Esophagus muscularis mucosa (tissue), 4 donors: ENCODE data around the gene CES2. TPM values are rescaled to one million over a fixed set of nuclear protein-coding genes. Genes with fewer than 3 reads are reported as not detected.
"Not testable (repeated sequence)": the region's sequence is repeated elsewhere in the genome, so short reads cannot be mapped to it uniquely, and the experiment has no call there.

Source experiments
- DNase-seq: peaks from one replicate; pipeline ENCODE4 v3.0.0-alpha.2; 2017; ENCODE audit errors: extremely low spot score
- H3K27ac ChIP-seq, 4 donors: fragments of 200-600 bp; sonication (generic); replicated peaks in 1 of 4; 1 replicate in 3 of 4; 2 replicates in 1 of 4; pipeline ENCODE4 v1.5.1; 2016 to 2019; ENCODE audit warnings: mild to moderate bottlenecking in 1 of 4
- H3K27me3 ChIP-seq, 4 donors: fragments of 200-600 bp; sonication (generic); one replicate each; pipeline versions ENCODE4 v1.5.1 to v1.6.0; 2016 to 2019
- H3K36me3 ChIP-seq, 4 donors: fragments of 200-600 bp; sonication (generic); one replicate each; pipeline ENCODE4 v1.5.1; 2016 to 2019
- H3K4me1 ChIP-seq, 4 donors: fragments of 200-600 bp; sonication (generic); one replicate each; pipeline ENCODE4 v1.5.1; 2016 to 2019
- H3K4me3 ChIP-seq, 4 donors: fragments of 200-600 bp; sonication (generic); 1 replicate in 2 of 4; 2 replicates in 2 of 4; pipeline ENCODE4 v1.5.1; 2016 to 2019; ENCODE audit warnings: mild to moderate bottlenecking in 4 of 4, moderate library complexity in 1 of 4
- H3K9me3 ChIP-seq, 4 donors: fragments of 200-600 bp; sonication (generic); 1 replicate in 3 of 4; 2 replicates in 1 of 4; pipeline ENCODE4 v1.5.1; 2016 to 2019
- CTCF ChIP-seq, 3 experiments: fragments of 200-600 bp in 2 of 3; fragments of 450-650 bp in 1 of 3; sonication (generic) in 2 of 3; IDR thresholded peaks; one replicate each; pipeline ENCODE4 v1.5.1; 2017 to 2019; ENCODE audit warnings: antibody characterized with exemption in 3 of 3, mild to moderate bottlenecking in 2 of 3, moderate library complexity in 1 of 3
- EP300 ChIP-seq: sonication (generic); formaldehyde crosslinking; IDR thresholded peaks from one replicate; pipeline ENCODE4 v1.6.1; 2017; ENCODE audit warnings: antibody characterized with exemption
- POLR2A ChIP-seq: fragments of 450-650 bp; IDR thresholded peaks from one replicate; pipeline ENCODE4 v1.6.1; 2017; ENCODE audit warnings: antibody characterized with exemption, moderate library complexity, mild to moderate bottlenecking, low read depth
- POLR2AphosphoS5 ChIP-seq, 2 donors: sonication (generic); formaldehyde crosslinking; IDR thresholded peaks; one replicate each; pipeline ENCODE4 v1.6.1; 2017; ENCODE audit warnings: antibody characterized with exemption in 2 of 2
- WGBS: methylation state at CpG from one replicate; pipeline ENCODE4 v1.1.5; 2018; 5-methylcytosine and 5-hydroxymethylcytosine counted together
- intact Hi-C: fragments of 100-400 bp; cut with DNase I; formaldehyde crosslinking; loops from one replicate; pipeline ENCODE4 v1.15.1; 2023
- total RNA-seq, 4 donors: library from RNA; depleted of rRNA; stranded (reverse); fragments of >200 nt; gene quantifications; one replicate each; pipeline versions ENCODE4 v1.1.0 to v1.2.1, GENCODE V29; 2016

Gene CES2
- total RNA-seq, 4 donors from 2014 or later: 22.0 to 29.7 (median 26.8) TPM

- no peak for DNase-seq
- H3K4me1 ChIP-seq: peaks cover 8 to 13% (median 12%) of the 10 kb centered on the region in 4 donors
- H3K9me3 ChIP-seq: no peaks in the 10 kb centered on the region
- WGBS: 91% methylated on average over 2 of the region's 2 CpGs
- H3K27ac ChIP-seq: no peak overlapping the region
- H3K27me3 ChIP-seq: no peaks in the 10 kb centered on the region
- no peak overlapping the region for H3K4me3 ChIP-seq
- no peak for TF ChIP-seq EP300
- TF ChIP-seq POLR2A: no peak
- TF ChIP-seq POLR2AphosphoS5 (IDR thresholded peaks at IDR 0.05): no peak
- TF ChIP-seq CTCF (IDR thresholded peaks at IDR 0.05): no peak
- no peaks in the 10 kb centered on the region for H3K36me3 ChIP-seq
- intact Hi-C loops: no loop called here
Observed at GRCh38 chr16:66991545-66992077, 56.3 kb downstream of the CES2 start.

GRCh38 chr16:66993558-66993957, 58.2 kb downstream of the CES2 start:
- H3K36me3 ChIP-seq, intact Hi-C loops, H3K27ac ChIP-seq, H3K9me3 ChIP-seq, DNase-seq, H3K27me3 ChIP-seq, H3K4me3 ChIP-seq: not testable (repeated sequence)
- WGBS: 95% methylated on average over 12 of the region's 12 CpGs
- peaks cover 18 to 29% (median 24%) of the 10 kb centered on the region in 4 donors for H3K4me1 ChIP-seq

Other genes with a start within 250 kb of the CES2 start
- gene CMTM4, start 238.8 kb upstream of the CES2 start, total RNA-seq: 10 to 100 TPM in 3 of 4 donors, 1 to 10 TPM in 1; 9.8 to 19.8 (median 15.0) TPM
- gene DYNC1LI2, start 183.9 kb upstream of the CES2 start, total RNA-seq: 100 to 1,000 TPM; 167 to 203 (median 186) TPM
- gene TERB1, start 133.9 kb upstream of the CES2 start, total RNA-seq: not detected
- gene NAE1, start 104.5 kb upstream of the CES2 start, total RNA-seq: 10 to 100 TPM; 32.7 to 50.7 (median 42.4) TPM
- under 1 TPM in 1 of 4 donors, not detected in 3; 0.33 TPM for gene CA7, start 91.1 kb upstream of the CES2 start, total RNA-seq
- gene PDP2, start 55.0 kb upstream of the CES2 start, total RNA-seq: 1 to 10 TPM; 5.5 to 9.3 (median 7.6) TPM
- under 1 TPM in 1 of 4 donors, not detected in 3; 0.52 TPM for gene CDH16, start 16.6 kb upstream of the CES2 start, total RNA-seq
- gene RRAD, start 10.0 kb upstream of the CES2 start, total RNA-seq: 10 to 100 TPM; 36.4 to 64.9 (median 55.4) TPM
- 100 to 1,000 TPM in 1 of 4 donors, 10 to 100 TPM in 3; 83.1 to 101 (median 95.5) TPM for gene CIAO2B, start 1.1 kb upstream of the CES2 start, total RNA-seq
- gene CES3, start 25.8 kb downstream of the CES2 start, total RNA-seq: under 1 TPM in 3 of 4 donors, not detected in 1; 0.23 to 0.42 (median 0.33) TPM
- gene CES4A, start 53.1 kb downstream of the CES2 start, total RNA-seq: 1 to 10 TPM; 2.7 to 4.0 (median 3.3) TPM
- 10 to 100 TPM; 20.6 to 39.8 (median 30.6) TPM for gene CBFB, start 93.6 kb downstream of the CES2 start, total RNA-seq
- 10 to 100 TPM; 11.4 to 23.7 (median 17.1) TPM for gene PHAF1, start 174.4 kb downstream of the CES2 start, total RNA-seq
- 10 to 100 TPM; 17.4 to 26.1 (median 19.2) TPM for gene B3GNT9, start 215.5 kb downstream of the CES2 start, total RNA-seq
- 10 to 100 TPM; 26.6 to 53.4 (median 42.7) TPM for gene TRADD, start 224.4 kb downstream of the CES2 start, total RNA-seq
- gene FBXL8, start 224.4 kb downstream of the CES2 start, total RNA-seq: 10 to 100 TPM; 10.3 to 22.1 (median 15.1) TPM
- 10 to 100 TPM; 27.3 to 61.9 (median 41.1) TPM for gene HSF4, start 229.2 kb downstream of the CES2 start, total RNA-seq
- gene NOL3, start 235.0 kb downstream of the CES2 start, total RNA-seq: 10 to 100 TPM; 40.6 to 58.2 (median 45.4) TPM
- 10 to 100 TPM in 2 of 4 donors, 1 to 10 TPM in 2; 7.8 to 17.7 (median 11.2) TPM for gene MATCAP1, start 248.4 kb downstream of the CES2 start, total RNA-seq